ENCODE data around the gene FGD4. TPM values are rescaled to one million over a fixed set of nuclear protein-coding genes. Genes with fewer than 3 reads are reported as not detected.
"Not testable (repeated sequence)": the region's sequence is repeated elsewhere in the genome, so short reads cannot be mapped to it uniquely, and the experiment has no call there.

Gene FGD4
- polyA plus RNA-seq, 1 donor, result 19.2 TPM

- DNase-seq, result no peak
Measured at GRCh38 chr12:32522331-32523221, 123.2 kb downstream of the FGD4 start.

DNA sequence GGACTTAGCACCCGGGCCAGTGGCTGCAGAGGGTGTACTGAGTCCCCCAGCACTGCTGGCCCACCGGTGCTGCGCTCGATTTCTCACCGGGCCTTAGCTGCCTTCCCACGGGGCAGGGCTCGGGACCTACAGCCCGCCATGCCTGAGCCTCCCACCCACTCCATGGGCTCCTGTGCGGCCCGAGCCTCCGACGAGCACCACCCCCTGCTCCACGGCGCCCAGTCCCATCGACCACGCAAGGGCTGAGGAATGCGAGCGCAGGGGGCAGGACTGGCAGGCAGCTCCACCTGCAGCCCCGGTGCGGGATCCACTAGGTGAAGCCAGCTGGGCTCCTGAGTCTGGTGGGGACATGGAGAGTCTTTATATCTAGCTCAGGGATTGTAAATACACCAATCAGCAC, 126.4 kb downstream of the FGD4 start:
- not testable (repeated sequence) for DNase-seq

DNA sequence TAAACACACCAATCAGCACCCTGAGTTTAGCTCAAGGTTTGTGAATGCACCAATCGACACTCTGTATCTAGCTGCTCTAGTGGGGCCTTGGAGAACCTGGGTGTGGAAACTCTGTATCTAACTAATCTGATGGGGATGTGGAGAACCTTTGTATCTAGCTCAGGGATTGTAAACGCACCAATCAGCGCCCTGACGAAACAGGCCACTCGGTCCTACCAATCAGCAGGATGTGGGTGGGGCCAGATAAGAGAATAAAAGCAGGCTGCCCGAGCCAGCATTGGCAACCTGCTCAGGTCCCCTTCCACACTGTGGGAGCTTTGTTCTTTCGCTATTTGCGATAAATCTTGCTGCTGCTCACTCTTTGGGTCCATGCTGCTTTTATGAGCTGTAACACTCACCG, 127.0 kb downstream of the FGD4 start:
- not testable (repeated sequence) for DNase-seq

- no peak for DNase-seq
Measured at GRCh38 chr12:32532422-32532821, 133.1 kb downstream of the FGD4 start.

DNA sequence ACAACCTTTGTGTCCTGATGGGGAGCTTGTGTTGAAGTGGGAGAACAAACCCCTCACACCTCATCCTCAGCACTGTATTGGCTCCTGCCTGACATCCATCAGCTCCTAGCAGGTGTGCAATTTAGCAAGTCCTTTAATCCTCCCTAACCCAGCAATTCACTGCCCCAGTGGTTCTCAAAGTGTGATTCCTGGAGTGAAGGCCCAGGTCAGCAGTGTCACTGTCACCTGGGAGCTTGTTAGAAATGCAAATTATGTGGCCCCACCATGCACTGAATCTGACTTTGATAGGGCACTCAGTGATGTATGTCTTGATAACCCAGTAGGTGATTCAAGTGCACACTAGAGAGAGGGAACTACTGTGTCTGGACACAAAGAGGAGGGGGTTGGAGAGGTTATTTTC, 133.6 kb downstream of the FGD4 start:
- DNase-seq, result no peak

GRCh38 chr12:32533506-32533905, 134.1 kb downstream of the FGD4 start:
- DNase-seq, result not testable (repeated sequence)

DNA sequence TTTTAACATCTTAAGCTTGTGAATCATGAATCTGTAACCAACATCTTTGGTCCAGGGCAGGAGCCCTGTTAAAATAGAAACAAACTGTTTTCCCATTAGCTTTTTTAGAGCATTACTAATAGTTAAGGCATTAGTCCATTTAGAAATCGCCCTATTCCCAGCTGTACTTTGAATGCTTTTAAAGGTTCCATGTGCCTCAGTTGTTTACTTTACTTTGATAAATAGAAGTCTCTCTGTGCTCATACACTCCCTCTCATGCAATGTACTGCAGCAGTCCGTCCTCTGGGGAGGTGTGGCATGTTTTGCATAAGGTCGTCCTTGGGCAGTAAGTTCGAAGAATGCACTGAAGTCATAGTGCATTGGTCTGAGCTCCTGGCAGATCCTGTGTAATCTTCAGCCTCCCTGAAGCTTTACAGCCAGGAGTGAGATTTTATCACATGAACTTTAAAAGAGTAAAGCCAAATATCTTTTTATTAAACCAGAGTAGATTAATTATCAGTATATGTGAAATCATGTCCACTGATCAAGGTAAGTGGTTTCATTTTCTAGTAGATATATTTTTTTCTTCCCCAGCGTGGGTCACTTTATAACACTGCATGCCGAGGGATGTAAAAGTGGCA, 134.7 kb downstream of the FGD4 start:
- DNase-seq, result no peak

GRCh38 chr12:32534698-32535097, 135.3 kb downstream of the FGD4 start:
- DNase-seq, result no peak

GRCh38 chr12:32535288-32535999, 136.1 kb downstream of the FGD4 start:
- peak; percentile 24 for DNase-seq

DNA sequence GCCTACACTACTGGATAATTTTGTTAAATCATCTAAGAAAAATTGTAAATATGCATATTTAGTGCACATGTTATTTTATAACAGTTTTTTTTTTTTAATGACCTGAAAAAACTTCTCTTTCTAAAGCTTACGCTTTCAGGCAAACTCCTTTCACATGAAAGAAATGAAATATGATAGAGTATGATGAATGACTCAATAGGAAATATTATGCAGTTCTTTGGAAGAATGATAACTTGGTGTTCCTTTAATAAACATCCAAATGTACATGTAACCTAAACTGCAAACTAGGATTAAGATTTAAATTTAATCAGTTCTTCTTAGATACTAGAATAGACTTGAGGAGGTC, 136.6 kb downstream of the FGD4 start:
- DNase-seq, result no peak

DNA sequence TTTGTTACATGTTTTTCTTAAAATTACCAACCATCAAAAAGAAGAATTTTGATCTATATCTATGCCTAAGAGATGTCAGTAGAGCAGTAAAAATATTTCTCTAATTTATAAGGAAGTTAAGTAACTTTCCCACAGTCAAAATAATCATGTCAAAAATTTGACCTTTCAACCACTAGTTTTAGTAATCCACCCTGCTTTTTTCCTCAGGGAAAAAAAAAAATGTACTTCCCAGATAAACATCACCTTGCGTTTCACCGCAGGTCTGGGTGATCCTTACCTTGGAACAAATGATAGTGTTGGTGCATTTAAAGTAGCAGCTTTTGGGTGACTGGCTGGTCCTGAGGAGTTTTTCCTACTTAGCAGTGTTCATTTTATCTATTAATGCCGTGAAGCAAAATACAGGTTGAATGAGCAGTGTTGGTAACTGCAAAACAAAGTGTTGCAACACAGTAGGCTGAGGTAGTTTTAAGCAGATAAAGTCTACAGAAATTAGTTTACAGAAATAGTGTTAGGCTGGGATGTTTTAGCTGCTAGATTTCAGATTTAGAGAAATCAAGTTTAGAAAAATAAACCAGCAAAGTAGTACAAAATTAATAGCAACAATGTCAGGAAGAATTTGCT, 142.5 kb downstream of the FGD4 start:
- no peak for DNase-seq

- DNase-seq, result no peak
Measured at GRCh38 chr12:32542428-32543229, 143.3 kb downstream of the FGD4 start.

DNA sequence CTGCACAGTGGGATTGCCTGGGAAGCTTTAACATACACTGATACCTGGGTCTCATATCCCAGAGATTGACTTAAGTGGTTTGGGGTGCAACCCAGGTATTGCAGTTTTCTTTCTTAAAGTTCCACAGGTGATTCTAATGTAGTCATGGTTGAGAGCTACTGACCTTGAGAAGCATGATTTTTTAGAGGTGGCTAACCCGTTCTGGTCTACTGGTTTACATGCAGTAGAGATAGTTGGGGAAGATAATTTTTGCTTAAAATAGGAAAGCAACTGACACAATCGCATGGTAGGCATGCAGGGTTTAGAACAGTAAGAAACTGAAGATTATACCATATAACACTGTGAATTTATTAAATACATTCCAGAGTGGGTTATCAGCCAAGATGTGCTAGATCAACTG, 145.5 kb downstream of the FGD4 start:
- no peak for DNase-seq

- no peak for DNase-seq
Measured at GRCh38 chr12:32545413-32545980, 146.1 kb downstream of the FGD4 start.

DNA sequence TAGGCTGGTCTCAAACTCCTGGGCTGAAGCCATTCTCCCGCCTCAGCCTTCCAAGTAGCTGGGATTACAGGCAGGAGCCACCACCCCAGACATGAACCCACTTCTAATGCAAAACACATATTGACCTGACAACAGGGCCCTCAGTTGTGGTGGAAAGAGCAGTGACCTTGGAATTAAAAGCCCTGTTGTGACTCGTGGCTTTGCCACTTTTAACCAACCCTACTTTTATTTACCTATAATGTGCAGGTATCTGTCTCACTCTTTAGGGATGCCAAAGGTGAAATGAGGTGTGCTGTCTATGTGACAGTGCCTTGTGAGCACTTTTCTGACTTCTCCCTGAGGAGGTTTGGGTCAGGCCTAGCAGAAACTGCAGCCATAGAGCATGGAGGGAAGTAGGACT, 146.9 kb downstream of the FGD4 start:
- no peak for DNase-seq

GRCh38 chr12:32548691-32549281, 149.4 kb downstream of the FGD4 start:
- no peak for DNase-seq

- DNase-seq, result no peak
Measured at GRCh38 chr12:32549675-32550079, 150.3 kb downstream of the FGD4 start.

DNA sequence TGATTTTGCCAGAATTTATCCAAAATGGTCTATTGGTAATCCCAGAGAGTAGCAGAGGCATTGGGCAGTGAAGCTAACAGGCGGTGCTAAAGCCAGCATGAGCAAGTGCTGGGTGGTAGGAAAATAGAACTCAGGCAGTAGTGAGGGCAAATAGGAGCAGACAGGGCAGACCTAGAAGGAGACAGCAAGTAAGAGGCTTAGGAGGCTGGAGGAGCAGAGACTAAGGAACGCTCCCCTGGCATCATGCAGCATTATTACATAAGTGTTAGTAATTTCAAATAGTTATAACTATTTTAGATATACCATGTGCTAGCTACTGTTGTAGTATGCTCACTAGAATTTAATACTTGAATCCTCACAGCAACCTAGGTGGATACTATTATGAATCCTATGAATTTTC, 151.7 kb downstream of the FGD4 start:
- DNase-seq, result no peak

DNA sequence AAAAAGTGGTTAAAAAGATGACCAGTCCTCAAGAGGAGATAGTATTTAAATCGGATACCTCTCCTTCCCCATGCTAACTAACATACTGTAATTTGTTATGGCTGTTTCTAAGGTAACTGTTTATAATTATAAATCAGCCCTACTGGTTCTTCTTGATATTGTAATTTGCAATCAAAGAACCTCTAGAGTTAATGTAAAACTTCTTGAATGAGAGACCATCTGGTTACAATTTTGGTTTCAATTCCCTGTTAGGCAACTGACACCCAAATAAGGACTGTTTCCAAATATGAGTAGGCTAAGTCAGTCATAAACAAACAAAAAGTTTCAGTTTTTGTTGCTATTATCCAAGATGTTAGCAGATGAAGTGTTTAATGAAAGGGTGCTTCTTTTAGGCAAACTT, 159.5 kb downstream of the FGD4 start:
- no peak for DNase-seq

DNA sequence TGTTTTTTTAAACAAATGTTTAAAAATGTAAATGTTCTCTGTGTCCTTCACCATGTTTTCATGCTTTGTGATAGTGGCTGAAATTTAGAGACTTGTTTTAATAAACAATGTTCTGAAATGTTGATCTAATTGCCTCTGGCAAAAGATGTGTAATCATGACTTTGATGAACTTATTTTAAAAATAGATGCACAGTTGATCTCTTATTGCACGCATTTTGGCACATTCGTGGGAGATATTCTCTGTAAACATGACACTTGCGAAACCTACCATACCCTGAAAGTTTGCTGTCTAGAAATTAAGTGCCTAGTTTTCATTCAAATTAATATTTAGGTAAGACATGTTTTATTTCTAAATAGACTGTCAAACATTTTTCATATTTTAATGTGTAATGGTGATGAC, 160.1 kb downstream of the FGD4 start:
- no peak for DNase-seq

GRCh38 chr12:32560520-32560919, 161.2 kb downstream of the FGD4 start:
- no peak for DNase-seq

All from left kidney (tissue), 2 donors.